ENCODE results near the gene ZFHX3.

Gene ZFHX3

DNA sequence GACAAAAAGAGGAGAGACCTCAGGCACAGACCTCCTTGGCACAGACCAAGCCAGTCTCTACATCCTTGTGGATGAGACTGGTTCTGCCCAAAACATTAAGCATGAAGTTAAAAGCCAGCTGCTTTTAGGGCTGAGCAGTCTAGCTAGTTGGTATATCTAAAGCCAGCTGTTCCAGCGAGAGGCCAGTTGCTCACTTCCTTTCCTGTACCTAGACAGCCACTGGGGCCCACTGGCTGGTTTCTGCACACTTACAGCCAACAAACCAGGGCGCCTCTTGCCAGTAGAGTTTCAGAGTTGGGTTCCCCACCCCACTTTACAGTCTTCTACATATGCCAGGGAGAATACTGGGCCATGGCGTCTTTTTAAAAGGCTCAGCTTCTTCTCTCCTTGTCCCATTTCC is 242.4 kb downstream of the ZFHX3 start:
- no peak overlapping the region for H3K27ac ChIP-seq (ENCODE audit: low read depth, low read length)
- H3K4me1 ChIP-seq (ENCODE audit: control insufficient read depth in 1 of 2, insufficient read depth in 2 of 2, low read length in 2 of 2): peaks cover 0 to 4% of the 10 kb centered on the region in 2 donors
- no peak overlapping the region for H3K9ac ChIP-seq (ENCODE audit: low read depth in 1 of 2, low read length in 2 of 2)
- H3K4me3 ChIP-seq (ENCODE audit: low read depth in 1 of 2, low read length in 2 of 2): no peak overlapping the region
- no peaks in the 10 kb centered on the region for H3K27me3 ChIP-seq (ENCODE audit: control insufficient read depth in 1 of 2, insufficient read depth in 2 of 2, low read length in 2 of 2)
- no peaks in the 10 kb centered on the region for H3K9me3 ChIP-seq (ENCODE audit: control insufficient read depth in 1 of 2, low read length in 2 of 2)
- H3K36me3 ChIP-seq (ENCODE audit: control insufficient read depth in 1 of 2, insufficient read depth in 2 of 2, low read length in 2 of 2): peaks cover 0 to 3% of the 10 kb centered on the region in 2 donors

GRCh38 chr16:72800524-72801161 is 247.3 kb downstream of the ZFHX3 start:
- H3K27ac ChIP-seq (ENCODE audit: low read depth, low read length): no peak overlapping the region
- peaks cover 29 to 36% of the 10 kb centered on the region in 2 donors for H3K36me3 ChIP-seq (ENCODE audit: control insufficient read depth in 1 of 2, insufficient read depth in 2 of 2, low read length in 2 of 2)
- peaks cover 0 to 5% of the 10 kb centered on the region in 2 donors for H3K4me1 ChIP-seq (ENCODE audit: control insufficient read depth in 1 of 2, insufficient read depth in 2 of 2, low read length in 2 of 2)
- no peak overlapping the region for H3K4me3 ChIP-seq (ENCODE audit: low read depth in 1 of 2, low read length in 2 of 2)
- H3K27me3 ChIP-seq (ENCODE audit: control insufficient read depth in 1 of 2, insufficient read depth in 2 of 2, low read length in 2 of 2): no peaks in the 10 kb centered on the region
- H3K9ac ChIP-seq (ENCODE audit: low read depth in 1 of 2, low read length in 2 of 2): no peak overlapping the region
- no peaks in the 10 kb centered on the region for H3K9me3 ChIP-seq (ENCODE audit: control insufficient read depth in 1 of 2, low read length in 2 of 2)

GRCh38 chr16:72798264-72798663 is 249.7 kb downstream of the ZFHX3 start:
- Histone ChIP-seq H3K4me1 (ENCODE audit: control insufficient read depth in 1 of 2, insufficient read depth in 2 of 2, low read length in 2 of 2) (peaks cover 0 to 5% of the 10 kb centered on the region in 2 donors), H3K36me3 (ENCODE audit: control insufficient read depth in 1 of 2, insufficient read depth in 2 of 2, low read length in 2 of 2) (peaks cover 29 to 59% of the 10 kb centered on the region in 2 donors), H3K4me3 (ENCODE audit: low read depth in 1 of 2, low read length in 2 of 2) (no peak overlapping the region), H3K27ac (ENCODE audit: low read depth, low read length) (no peak overlapping the region), H3K27me3 (ENCODE audit: control insufficient read depth in 1 of 2, insufficient read depth in 2 of 2, low read length in 2 of 2) (no peaks in the 10 kb centered on the region), H3K9ac (ENCODE audit: low read depth in 1 of 2, low read length in 2 of 2) (no peak overlapping the region), H3K9me3 (ENCODE audit: control insufficient read depth in 1 of 2, low read length in 2 of 2) (no peaks in the 10 kb centered on the region)

GRCh38 chr16:72797621-72798020 is 250.3 kb downstream of the ZFHX3 start:
- H3K9ac ChIP-seq (ENCODE audit: low read depth in 1 of 2, low read length in 2 of 2): no peak overlapping the region
- no peaks in the 10 kb centered on the region for H3K9me3 ChIP-seq (ENCODE audit: control insufficient read depth in 1 of 2, low read length in 2 of 2)
- no peaks in the 10 kb centered on the region for H3K27me3 ChIP-seq (ENCODE audit: control insufficient read depth in 1 of 2, insufficient read depth in 2 of 2, low read length in 2 of 2)
- no peak overlapping the region for H3K27ac ChIP-seq (ENCODE audit: low read depth, low read length)
- peaks cover 29 to 64% of the 10 kb centered on the region in 2 donors for H3K36me3 ChIP-seq (ENCODE audit: control insufficient read depth in 1 of 2, insufficient read depth in 2 of 2, low read length in 2 of 2)
- H3K4me1 ChIP-seq (ENCODE audit: control insufficient read depth in 1 of 2, insufficient read depth in 2 of 2, low read length in 2 of 2): peaks cover 0 to 5% of the 10 kb centered on the region in 2 donors
- no peak overlapping the region for H3K4me3 ChIP-seq (ENCODE audit: low read depth in 1 of 2, low read length in 2 of 2)

DNA sequence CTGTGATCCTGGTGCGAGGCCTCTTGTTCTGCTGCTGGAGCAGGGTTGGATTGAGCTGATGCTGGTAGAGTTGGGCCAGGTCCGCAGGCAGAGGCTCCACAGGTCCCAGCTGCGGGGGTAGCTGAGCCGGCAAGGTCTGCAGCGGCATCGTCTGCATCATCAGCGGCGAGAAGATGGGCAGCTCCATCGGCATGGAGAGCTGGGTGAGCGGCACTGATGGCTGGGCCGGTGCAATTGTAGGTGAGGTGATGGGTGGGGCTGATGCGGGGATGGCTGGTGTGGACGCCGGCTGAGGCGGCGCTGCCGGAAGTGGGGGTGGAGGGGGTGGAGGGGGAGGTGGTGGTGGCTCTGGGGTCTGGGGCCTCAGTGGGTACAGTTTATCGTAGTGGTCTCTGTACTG is 251.7 kb downstream of the ZFHX3 start:
- Histone ChIP-seq H3K27me3 (ENCODE audit: control insufficient read depth in 1 of 2, insufficient read depth in 2 of 2, low read length in 2 of 2) (no peaks in the 10 kb centered on the region), H3K4me1 (ENCODE audit: control insufficient read depth in 1 of 2, insufficient read depth in 2 of 2, low read length in 2 of 2) (peaks cover 0 to 5% of the 10 kb centered on the region in 2 donors), H3K9me3 (ENCODE audit: control insufficient read depth in 1 of 2, low read length in 2 of 2) (no peaks in the 10 kb centered on the region), H3K27ac (ENCODE audit: low read depth, low read length) (no peak overlapping the region), H3K4me3 (ENCODE audit: low read depth in 1 of 2, low read length in 2 of 2) (no peak overlapping the region), H3K36me3 (ENCODE audit: control insufficient read depth in 1 of 2, insufficient read depth in 2 of 2, low read length in 2 of 2) (peaks cover 29 to 64% of the 10 kb centered on the region in 2 donors), H3K9ac (ENCODE audit: low read depth in 1 of 2, low read length in 2 of 2) (no peak overlapping the region)

DNA sequence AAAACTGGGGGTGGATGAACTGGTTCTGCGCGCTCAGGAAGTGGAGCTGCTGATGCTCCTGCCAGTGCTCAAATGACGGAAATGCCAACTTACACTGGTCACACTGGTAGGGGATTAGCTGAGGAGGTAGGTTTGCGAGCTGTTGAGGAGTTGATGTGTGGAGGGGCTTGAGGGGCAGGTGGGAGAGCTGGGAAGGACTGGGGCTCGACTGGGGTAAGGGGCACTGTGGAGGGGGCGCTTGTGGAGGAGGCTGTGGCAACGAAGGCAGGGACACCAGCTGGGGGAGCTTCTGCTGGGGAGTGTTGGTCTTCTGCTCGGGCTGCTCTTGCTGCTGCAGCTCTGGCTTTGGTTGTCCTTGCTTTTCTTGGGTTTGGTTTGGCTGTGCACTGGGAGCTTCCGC is 252.9 kb downstream of the ZFHX3 start:
- Histone ChIP-seq H3K27me3 (ENCODE audit: control insufficient read depth in 1 of 2, insufficient read depth in 2 of 2, low read length in 2 of 2) (no peaks in the 10 kb centered on the region), H3K9me3 (ENCODE audit: control insufficient read depth in 1 of 2, low read length in 2 of 2) (no peaks in the 10 kb centered on the region), H3K36me3 (ENCODE audit: control insufficient read depth in 1 of 2, insufficient read depth in 2 of 2, low read length in 2 of 2) (peaks cover 29 to 60% of the 10 kb centered on the region in 2 donors), H3K9ac (ENCODE audit: low read depth in 1 of 2, low read length in 2 of 2) (no peak overlapping the region), H3K4me1 (ENCODE audit: control insufficient read depth in 1 of 2, insufficient read depth in 2 of 2, low read length in 2 of 2) (no peaks in the 10 kb centered on the region), H3K4me3 (ENCODE audit: low read depth in 1 of 2, low read length in 2 of 2) (no peak overlapping the region), H3K27ac (ENCODE audit: low read depth, low read length) (no peak overlapping the region)

DNA sequence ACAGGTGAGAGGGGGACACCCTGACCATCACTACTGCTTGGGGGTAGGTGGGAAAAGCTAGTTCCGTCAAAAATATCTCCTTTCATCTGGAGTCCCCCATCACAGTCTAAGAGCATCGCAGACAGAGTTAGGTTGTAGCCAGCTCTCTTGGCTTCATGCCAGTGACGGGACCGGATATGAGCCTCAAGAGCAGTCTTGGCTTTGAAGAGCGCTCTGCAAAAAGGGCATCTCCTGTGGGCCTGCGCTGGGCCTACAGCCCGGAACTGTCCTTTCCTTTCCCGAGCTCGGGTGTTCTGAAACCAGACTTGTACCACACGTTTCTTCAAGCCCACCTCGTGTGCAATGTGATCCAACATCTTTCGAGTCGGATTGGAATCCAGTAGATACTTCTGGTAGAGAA is 253.6 kb downstream of the ZFHX3 start:
- Histone ChIP-seq H3K27ac (ENCODE audit: low read depth, low read length) (no peak overlapping the region), H3K27me3 (ENCODE audit: control insufficient read depth in 1 of 2, insufficient read depth in 2 of 2, low read length in 2 of 2) (no peaks in the 10 kb centered on the region), H3K4me3 (ENCODE audit: low read depth in 1 of 2, low read length in 2 of 2) (no peak overlapping the region), H3K9me3 (ENCODE audit: control insufficient read depth in 1 of 2, low read length in 2 of 2) (no peaks in the 10 kb centered on the region), H3K4me1 (ENCODE audit: control insufficient read depth in 1 of 2, insufficient read depth in 2 of 2, low read length in 2 of 2) (no peaks in the 10 kb centered on the region), H3K36me3 (ENCODE audit: control insufficient read depth in 1 of 2, insufficient read depth in 2 of 2, low read length in 2 of 2) (peaks cover 24 to 61% of the 10 kb centered on the region in 2 donors), H3K9ac (ENCODE audit: low read depth in 1 of 2, low read length in 2 of 2) (no peak overlapping the region)

DNA sequence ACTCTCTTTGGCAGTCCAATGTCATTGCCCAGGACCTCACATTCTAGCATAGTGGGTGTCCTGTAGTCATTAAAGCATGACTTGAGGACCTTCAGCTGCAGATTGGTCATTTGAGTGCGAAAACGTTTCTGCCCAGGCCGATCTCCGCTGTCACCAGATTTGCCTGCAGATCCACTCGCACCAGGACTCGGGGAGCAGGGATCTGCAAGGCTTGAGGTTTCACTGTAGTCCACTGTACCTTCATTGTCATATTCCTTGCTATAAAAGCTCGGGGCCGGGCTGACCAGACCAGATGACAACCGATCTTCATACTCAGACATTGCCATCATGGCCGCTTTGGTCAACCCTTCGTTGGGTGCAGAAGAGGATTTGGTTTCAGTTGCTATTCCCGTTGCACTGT is 254.2 kb downstream of the ZFHX3 start:
- no peaks in the 10 kb centered on the region for H3K27me3 ChIP-seq (ENCODE audit: control insufficient read depth in 1 of 2, insufficient read depth in 2 of 2, low read length in 2 of 2)
- H3K9ac ChIP-seq (ENCODE audit: low read depth in 1 of 2, low read length in 2 of 2): no peak overlapping the region
- no peak overlapping the region for H3K27ac ChIP-seq (ENCODE audit: low read depth, low read length)
- no peaks in the 10 kb centered on the region for H3K9me3 ChIP-seq (ENCODE audit: control insufficient read depth in 1 of 2, low read length in 2 of 2)
- H3K4me1 ChIP-seq (ENCODE audit: control insufficient read depth in 1 of 2, insufficient read depth in 2 of 2, low read length in 2 of 2): no peaks in the 10 kb centered on the region
- peaks cover 21 to 55% of the 10 kb centered on the region in 2 donors for H3K36me3 ChIP-seq (ENCODE audit: control insufficient read depth in 1 of 2, insufficient read depth in 2 of 2, low read length in 2 of 2)
- no peak overlapping the region for H3K4me3 ChIP-seq (ENCODE audit: low read depth in 1 of 2, low read length in 2 of 2)

DNA sequence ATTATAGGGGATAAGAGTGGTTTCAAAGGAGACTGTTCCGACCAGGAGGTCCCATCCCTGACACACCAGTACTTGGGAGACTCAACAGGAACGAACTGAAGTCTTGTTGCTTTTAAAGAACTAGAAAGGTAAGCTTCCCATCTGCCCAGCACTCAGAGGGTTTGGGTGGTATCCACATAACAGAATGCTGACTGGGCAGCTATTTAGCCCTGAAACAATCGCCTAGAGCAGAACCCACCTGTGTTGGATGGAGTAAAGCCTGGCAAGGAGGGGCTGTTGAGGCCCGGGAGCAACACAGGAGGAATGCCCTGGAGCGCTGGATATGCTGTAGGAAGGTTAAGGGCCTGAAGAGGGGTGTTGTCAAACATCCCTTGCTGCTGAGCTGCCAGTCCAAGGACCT is 254.9 kb downstream of the ZFHX3 start:
- Histone ChIP-seq H3K36me3 (ENCODE audit: control insufficient read depth in 1 of 2, insufficient read depth in 2 of 2, low read length in 2 of 2) (peaks cover 15 to 49% of the 10 kb centered on the region in 2 donors), H3K9me3 (ENCODE audit: control insufficient read depth in 1 of 2, low read length in 2 of 2) (no peaks in the 10 kb centered on the region), H3K9ac (ENCODE audit: low read depth in 1 of 2, low read length in 2 of 2) (no peak overlapping the region), H3K4me1 (ENCODE audit: control insufficient read depth in 1 of 2, insufficient read depth in 2 of 2, low read length in 2 of 2) (peaks cover 0 to under 1% of the 10 kb centered on the region in 2 donors), H3K27me3 (ENCODE audit: control insufficient read depth in 1 of 2, insufficient read depth in 2 of 2, low read length in 2 of 2) (no peaks in the 10 kb centered on the region), H3K27ac (ENCODE audit: low read depth, low read length) (no peak overlapping the region), H3K4me3 (ENCODE audit: low read depth in 1 of 2, low read length in 2 of 2) (no peak overlapping the region)

- H3K27ac ChIP-seq (ENCODE audit: low read depth, low read length): no peak overlapping the region
- H3K4me3 ChIP-seq (ENCODE audit: low read depth in 1 of 2, low read length in 2 of 2): no peak overlapping the region
- no peaks in the 10 kb centered on the region for H3K9me3 ChIP-seq (ENCODE audit: control insufficient read depth in 1 of 2, low read length in 2 of 2)
- H3K4me1 ChIP-seq (ENCODE audit: control insufficient read depth in 1 of 2, insufficient read depth in 2 of 2, low read length in 2 of 2): peaks cover 0 to 8% of the 10 kb centered on the region in 2 donors
- H3K36me3 ChIP-seq (ENCODE audit: control insufficient read depth in 1 of 2, insufficient read depth in 2 of 2, low read length in 2 of 2): peaks cover 3 to 37% of the 10 kb centered on the region in 2 donors
- H3K9ac ChIP-seq (ENCODE audit: low read depth in 1 of 2, low read length in 2 of 2): no peak overlapping the region
- no peaks in the 10 kb centered on the region for H3K27me3 ChIP-seq (ENCODE audit: control insufficient read depth in 1 of 2, insufficient read depth in 2 of 2, low read length in 2 of 2)
Measured at GRCh38 chr16:72791786-72792185, 256.1 kb downstream of the ZFHX3 start.

Measured in duodenal mucosa (tissue), 2 donors.